HCEC 1CT (cell line): Measurements from ENCODE around the gene STUB1.
A peak's percentile ranks its signal among the peaks of the same experiment; 100 is the strongest.

Source experiments
- DNase-seq: peaks from one replicate; pipeline ENCODE4 v3.0.0-alpha.2; 2017

STUB1 gene

DNA sequence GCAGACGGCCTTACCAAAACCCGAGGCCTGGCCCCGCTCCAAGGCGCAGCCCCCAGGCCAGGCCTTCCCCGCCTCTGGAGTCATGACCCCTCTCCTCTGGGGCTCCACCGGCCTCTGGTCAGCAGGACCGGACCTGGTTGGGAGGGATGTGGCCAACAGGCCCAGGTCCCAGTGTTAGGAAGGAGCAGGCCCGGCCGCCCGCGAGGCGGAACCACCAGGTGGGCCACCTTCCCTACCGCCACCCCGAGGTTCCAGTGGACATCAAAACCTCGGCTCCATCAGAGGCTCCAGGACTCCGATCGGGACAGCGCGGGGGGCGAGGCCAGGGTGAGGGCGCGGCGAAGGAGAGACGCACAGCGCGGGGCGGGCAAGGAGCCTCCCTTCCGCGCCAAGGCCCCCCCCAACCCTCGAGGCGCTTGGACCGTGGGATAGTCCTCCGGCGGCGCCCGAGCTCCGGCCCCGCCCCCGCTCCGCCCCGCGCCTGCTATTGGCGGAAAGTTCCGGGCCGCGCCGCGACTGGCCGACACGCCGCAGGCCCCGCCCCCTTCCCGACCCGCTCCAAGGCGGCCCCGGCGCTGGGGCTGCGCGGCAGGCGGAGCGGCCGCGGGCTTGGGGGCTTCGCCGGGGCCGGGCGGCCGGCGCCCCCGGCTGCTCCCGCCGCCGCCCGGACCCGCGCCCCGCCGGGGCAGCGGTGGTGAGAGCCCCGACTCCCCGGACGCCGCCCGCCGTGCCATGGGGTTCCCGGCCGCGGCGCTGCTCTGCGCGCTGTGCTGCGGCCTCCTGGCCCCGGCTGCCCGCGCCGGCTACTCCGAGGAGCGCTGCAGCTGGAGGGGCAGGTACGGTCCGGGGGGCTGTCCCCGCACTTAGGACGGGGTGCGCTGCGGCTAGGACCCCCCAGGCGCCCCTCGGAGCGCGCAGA is 34.6 kb downstream of the STUB1 start, which contains the start of gene METRN:
Gene METRN (plus strand): TSS at position 561 of the 919 bp plus-strand sequence. CDS start 172 bp downstream, at position 733.
- DNase-seq, result peak; percentile 88

DNA sequence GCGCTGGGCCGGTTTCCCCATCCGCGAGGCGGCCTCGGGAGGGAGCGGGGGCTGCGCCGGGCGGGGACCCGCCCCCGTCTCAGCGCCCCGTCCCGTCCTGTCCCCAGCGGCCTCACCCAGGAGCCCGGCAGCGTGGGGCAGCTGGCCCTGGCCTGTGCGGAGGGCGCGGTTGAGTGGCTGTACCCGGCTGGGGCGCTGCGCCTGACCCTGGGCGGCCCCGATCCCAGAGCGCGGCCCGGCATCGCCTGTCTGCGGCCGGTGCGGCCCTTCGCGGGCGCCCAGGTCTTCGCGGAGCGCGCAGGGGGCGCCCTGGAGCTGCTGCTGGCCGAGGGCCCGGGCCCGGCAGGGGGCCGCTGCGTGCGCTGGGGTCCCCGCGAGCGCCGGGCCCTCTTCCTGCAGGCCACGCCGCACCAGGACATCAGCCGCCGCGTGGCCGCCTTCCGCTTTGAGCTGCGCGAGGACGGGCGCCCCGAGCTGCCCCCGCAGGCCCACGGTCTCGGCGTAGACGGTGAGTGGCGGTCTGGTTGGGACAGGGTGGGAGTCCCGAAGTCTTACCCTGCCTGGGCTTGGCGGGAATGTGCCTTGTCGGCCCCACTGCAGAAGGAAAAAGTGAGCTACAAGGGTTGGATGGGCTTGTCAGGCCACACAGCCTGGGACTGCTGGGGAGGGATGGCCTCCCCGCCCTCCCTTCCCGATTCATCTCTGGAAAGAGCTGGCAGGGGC is 35.4 kb downstream of the STUB1 start:
- DNase-seq, result peak; percentile 36

DNA sequence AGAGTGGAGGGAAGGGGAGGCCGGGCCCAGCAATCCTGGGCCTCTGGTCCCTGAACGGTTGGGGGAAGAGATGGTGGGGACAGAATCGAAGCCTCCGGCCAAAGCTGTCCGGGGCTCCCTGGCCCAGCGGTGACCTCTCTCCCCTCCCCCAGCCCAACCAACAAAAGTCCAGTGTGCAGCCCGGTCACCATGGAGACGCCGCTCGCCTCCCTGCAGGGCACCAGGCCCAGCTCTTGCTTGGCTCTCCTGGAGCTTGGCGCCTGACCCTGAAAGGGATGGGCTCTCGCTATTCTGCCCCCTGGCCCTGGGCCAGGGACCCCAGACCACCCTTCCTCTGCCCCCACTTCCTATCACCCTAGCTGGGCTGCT is 36.0 kb downstream of the STUB1 start:
- DNase-seq, result peak; percentile 22

DNA sequence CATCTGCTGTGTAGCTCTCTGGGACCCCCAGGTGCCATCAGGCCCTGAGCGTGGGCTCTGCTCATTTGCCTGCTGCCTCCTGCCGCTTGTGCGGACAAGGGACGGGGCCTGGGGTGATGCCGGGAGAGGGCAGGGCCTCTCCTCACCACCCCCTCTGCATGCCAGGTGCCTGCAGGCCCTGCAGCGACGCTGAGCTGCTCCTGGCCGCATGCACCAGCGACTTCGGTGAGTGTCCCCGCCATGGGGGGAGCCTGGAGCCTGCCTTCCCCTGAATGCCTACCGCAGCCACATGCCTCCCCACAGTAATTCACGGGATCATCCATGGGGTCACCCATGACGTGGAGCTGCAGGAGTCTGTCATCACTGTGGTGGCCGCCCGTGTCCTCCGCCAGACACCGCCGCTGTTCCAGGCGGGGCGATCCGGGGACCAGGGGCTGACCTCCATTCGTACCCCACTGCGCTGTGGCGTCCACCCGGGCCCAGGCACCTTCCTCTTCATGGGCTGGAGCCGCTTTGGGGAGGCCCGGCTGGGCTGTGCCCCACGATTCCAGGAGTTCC is 36.6 kb downstream of the STUB1 start:
- DNase-seq, result no peak

DNA sequence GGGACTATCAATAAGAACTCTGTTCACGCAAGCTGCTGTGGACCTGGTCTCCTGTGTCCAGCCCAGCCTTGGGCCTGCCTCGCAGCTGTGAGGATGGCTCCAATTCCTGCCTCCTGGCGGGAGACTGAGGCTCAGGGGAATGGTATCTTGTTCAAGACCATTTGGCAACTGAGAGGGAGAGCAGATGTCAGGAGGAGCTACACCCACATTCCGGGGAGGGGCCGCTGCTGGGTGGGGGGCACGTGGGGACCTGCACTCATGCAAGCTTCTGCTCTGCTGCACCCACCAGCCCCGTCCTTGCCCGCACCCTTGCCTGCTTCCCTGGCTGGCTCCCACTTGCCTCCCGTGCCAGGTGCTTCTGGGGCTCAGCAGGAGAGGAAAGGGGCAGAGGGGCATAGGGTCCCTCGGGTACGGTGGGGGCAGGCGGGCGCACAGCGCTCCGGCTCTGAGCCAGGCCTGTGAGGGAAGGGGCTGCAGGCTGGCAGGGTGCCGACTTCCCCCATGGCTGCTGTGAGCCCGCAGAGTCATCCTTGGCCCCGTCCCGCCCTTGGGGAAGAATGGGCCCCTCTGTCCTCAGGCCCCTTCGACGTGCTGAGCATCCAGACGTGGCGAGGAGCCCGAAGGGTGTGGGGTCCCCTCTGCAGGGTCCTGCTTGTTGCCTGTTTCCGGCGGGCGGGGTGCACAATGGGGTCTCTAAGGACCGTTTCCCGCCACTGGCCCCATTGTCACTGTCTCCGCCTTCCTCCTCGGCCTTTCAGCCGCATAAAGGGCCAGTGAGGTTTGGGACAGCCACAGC is 37.4 kb downstream of the STUB1 start:
- DNase-seq, result no peak

DNA sequence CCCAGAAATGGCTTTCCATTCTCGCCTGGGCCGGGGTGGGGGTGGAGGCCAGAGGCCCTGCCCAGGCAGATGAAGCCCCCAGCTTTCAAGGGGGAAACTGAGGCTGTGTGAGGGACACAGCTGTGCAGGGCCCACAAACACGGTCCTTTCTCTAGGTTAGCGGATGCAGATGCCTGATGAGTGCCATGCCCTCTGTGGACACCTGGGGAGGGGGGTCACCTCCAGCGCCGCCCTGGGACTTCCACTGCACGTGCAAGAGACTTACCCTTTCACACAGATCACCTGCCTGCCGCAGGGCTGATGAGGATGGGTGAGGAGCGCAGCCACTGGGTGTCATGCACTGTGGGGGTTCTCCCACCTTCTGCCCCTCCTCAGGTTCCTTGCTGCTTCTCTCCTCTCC is 38.2 kb downstream of the STUB1 start:
- no peak for DNase-seq

DNA sequence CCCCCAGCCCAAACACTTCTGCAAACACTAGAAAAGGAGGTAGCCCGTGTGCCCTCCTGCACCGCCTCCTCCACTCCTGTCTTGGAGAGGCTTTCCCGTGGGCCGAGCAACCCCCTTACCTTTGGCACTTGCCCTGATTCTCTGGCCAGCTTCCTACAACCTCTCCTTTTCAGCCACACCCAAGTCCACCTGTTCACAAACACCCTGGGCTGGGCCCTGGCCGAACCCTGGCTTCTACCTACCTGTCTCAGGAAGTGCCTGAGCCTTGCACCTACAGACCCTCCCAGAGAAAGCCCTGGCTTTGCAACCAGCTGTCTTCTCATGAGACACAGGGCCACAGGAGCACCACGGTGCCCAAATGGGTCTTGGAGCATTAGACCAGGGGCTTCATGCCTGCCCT is 38.7 kb downstream of the STUB1 start:
- DNase-seq, result no peak

DNA sequence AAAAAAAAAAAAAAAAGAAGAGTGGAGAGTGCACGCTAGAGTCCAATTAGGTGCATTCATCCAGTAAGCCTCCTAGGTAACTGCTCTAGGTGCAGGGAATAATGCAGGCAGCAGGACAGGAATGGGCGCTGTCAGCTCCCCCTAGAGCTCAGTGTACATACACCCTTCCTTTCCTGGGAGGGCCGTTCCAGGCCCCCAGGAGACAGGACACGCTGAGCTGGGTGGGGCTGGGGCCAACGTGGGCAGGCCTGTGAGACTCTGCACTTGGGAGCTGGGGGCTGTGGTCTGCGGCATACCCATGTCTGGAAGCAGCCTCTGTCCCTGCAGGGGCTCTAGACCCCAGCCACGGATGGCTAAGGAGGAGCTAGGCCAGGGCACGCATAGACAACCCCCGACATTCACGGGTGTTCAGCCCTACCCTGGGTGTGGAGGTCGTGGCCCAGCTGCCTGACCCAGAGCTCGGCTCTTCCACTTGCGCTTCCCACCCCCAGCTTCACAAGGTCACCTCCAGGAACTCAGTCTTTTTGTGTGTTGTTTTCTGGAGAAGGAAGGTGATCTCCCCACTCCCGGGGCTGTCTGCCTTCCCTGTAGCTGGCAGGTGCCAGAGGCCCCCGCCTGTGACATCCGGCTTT is 39.7 kb downstream of the STUB1 start:
- no peak for DNase-seq

DNA sequence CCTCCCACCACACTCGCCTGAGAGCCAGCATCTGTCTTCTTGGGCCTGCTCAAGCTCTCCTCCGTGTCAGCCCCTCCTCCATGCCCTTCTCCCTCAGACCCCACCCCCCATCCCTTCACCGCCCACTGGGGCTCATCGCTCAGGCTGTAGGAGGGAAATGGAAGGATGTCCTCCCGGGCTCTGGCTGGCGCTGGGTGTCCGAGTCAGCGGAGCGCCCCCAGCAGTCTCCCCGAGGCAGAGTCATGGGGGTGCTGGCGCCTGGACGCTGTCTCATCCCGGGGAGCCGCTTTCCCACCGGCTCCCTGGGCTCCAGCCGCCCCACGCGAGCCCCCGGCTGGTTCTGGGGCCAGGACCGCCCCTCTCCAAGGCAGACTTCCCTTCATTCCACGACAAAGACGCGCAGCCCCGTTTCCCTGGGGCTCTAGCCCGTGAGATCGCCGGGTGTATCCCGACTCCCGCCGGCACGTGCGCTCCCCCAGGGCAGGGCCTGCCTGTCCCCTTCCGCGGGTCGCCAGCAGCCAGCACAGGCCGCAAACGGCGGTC is 40.3 kb downstream of the STUB1 start:
- DNase-seq, result peak; percentile 57

DNA sequence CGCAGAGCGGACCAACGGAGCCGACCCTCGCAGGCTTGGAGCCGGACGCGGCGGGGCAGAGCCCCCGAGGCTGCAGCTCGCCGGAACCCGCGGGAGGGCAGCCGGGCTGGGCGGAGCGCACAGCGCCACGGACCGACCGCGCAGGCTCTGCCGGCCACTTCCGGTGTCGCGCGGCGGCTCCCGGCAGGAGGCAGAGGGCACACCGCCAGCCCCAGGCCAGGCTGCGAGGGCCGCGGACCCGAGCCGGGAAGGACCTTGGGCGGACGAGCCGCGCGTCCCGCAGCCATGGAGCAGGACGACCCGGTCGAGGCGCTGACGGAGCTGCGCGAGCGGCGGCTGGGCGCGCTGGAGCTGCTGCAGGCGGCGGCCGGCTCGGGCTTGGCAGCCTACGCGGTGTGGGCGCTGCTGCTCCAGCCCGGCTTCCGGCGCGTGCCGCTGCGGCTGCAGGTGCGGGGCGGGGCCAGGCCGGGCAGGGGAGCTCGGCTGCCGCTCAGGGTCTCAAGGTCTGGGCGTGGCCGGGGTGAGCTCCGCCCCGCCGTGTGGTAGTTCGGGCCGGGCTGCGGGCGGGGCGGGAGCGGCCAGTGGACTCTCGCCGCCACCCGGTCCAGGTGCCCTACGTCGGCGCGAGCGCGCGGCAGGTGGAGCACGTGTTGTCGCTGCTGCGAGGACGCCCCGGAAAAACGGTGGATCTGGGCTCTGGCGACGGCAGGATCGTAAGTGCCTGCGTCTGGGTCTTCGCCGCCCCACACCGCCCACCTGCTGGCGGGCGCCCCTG is 41.0 kb downstream of the STUB1 start, which contains the start of gene ANTKMT:
Gene ANTKMT (plus strand): TSS at position 157 of the 775 bp plus-strand sequence. CDS start 129 bp downstream, at position 286.
- DNase-seq, result peak; percentile 78

DNA sequence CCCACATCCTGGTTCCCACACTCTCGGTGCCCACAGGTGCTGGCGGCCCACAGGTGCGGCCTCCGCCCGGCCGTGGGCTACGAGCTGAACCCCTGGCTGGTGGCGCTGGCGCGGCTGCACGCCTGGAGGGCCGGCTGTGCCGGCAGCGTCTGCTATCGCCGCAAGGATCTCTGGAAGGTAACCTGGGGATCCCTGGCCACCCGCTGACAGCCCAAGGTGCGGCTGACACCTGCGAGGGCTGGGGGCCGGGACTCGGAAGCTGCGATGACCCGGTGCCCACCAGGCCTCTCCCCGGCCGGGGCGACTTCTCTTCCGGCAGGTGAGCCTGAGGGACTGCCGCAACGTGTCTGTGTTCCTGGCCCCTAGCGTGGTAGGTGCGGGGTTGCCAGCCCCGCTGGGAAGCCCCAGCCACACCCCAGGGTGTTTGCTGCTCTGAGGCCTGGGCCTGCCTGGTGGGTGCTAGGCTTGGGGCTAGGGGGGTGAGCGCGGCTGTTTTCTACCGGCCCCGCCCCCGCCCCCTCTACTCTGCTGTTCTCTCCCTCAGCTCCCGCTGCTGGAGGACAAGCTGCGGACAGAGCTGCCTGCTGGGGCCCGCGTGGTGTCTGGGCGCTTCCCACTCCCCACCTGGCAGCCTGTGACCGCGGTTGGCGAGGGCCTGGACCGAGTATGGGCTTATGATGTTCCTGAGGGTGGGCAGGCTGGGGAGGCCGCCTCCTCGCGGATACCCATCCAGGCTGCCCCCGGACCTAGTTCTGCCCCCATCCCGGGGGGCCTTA is 41.7 kb downstream of the STUB1 start:
- no peak for DNase-seq

DNA sequence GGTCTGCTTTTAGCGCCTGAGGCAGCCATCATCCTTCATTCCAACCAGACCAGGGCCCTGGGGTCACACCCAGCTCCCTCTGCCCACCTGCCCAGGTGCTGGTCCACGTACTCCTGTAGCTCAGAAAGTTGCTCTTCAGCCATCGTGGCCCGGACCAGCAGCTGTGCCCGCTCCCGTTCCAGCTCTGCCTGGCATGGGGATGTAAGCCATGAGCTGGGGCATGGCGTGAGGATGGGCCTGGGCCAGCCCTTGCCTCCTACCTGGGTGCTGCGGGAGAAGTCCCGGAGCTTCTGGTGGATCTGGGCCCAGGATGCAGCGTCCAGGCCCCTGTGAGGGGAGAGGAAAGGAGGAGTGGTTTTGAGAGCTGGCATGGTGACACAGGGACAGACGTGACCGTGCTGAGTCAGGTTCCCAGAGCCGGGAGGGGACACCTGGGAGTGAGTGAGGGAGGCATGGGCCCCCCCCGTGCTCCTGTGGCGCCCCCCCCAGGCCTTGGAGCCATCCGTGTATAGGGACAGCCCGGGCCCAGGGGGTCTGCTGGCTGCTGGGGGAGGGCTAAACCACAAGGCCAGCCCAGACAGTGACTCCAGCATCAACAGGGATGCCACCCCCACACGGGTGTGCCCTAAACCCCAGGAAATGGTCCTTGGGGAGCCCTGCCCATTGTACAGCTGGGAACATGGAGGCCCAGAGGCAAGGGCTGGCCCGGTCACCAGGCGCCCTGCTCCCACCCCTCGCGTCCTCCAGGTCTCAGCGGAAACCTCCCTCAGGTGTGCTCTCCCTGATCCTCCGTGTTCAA is 42.8 kb downstream of the STUB1 start:
- no peak for DNase-seq

DNA sequence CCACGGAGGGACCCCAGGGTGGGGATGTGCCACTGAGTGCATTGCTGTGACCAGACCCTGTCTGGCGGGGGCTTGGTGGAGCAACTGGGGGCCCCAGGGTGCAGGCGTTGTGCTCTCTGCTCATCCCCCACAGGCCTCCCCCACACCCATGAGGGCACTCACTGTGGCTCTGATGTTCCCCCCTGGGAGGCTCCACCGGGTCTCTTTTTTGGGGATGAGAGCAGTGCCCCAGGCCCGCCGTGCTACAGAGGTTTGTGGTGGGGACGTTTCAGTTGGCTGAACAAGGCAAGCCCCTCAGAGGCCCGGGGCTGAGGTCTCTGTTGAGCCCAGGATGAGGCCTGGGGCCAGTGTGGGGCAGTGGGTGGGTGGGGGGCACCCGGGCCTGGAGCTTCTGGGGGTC is 43.5 kb downstream of the STUB1 start:
- DNase-seq, result no peak

DNA sequence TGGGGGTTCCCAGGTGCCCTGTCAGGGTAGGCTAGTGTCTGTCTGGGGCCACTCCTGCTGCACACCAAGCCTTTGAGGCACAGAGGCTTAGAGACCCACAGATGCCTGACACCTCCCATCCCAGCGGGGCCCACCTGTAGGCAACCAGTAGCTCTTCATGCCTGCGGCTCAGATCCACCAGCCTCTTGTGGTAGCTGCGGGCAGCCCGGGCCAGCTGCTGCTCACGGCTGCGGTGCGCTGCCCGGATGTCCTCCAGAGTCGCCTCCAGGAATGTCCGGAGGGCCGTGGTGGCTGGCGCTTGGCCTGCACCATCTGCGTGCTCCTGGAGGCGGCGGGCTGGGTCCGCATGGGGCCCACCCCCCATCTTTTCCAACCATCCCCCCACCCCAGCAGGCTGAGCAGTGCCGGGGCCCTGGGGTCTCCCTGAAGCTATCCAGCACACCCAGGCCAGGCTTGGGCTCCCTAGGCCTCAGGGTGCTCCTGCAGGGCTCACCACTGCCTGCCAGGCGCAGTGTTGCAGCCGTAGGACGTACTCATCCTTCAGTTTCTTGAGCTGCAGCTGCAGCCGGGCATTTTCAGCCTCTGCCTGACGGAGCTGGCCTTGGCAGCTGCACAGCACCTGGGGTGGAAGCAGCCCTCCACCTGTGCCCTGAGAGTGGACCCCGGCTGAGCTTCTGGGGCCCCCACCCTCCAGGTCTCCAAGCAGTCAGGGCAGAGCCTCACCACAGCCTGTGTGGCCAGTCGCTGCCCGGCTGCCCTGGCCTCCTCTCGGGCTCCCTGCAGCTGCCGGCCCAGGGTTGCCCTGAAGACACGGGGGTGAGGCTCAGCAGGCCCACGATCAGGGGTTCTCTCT is 44.2 kb downstream of the STUB1 start:
- no peak for DNase-seq

DNA sequence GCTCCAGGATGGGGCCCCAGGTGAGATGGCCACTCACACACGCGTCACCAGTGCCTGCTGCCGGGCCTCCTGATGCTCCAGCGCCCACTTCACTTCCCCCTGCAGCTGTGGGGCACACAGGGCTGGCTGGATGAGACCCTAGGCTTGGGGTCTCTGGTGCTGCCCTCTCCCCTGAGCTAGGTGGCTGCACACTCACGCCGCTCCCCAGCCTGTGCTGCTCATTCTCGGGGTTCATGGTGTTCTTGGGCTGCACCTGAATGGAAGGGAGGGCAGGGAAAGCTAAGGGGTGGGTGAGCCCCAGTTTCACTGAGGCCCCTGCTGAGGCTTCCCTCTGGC is 44.8 kb downstream of the STUB1 start:
- DNase-seq, result no peak

DNA sequence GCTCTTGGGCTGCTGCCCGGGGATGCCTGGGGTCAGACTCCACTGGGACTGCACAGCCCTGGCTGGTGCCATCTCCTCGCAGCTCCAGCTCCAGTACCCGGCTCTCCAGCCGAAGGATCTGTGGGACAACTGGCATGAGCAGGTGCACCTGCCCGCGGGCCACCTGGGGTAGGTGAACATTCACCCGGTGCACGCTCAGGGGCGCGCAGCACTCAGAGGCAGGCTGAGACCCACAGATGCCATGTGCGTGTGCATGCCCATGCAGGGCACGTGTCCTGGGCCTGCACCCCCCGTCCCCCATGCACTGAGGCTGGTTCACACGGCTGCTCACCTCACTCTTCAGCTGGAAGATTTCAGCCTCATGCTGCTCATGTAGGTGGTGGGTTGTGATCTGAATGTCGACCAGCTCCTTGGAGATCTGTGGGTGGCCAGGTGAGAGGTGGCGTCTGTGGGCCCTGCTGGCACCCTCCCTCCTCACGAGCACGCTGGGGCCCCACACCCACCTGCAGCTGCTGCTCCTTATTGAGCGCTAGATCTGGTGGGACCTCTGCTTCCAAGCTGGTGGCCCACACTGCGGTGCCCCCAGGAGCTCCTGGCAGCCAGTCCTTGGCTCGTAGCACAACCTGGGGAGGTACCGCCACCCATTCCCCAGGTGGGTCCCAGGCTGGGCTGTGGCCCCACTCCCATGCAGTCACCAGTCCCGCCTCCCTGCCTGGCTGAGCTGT is 45.4 kb downstream of the STUB1 start:
- DNase-seq, result no peak

DNA sequence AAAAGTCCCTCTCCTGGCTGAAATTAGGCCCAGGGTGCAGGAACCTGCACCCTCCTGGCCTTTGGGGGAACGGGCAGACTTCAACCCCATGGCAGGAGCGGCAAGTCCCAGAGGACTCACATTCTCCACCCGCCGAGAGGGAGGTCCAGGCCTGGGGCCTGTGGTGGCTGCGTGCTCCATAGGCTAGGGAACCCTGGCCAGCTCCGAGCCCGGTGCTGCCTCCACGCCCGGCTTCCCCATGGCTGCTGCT is 45.9 kb downstream of the STUB1 start:
- DNase-seq, result peak; percentile 21
